ENCODE results near the gene PALD1. TPM values are rescaled to one million over a fixed set of nuclear protein-coding genes. Genes with fewer than 3 reads are reported as not detected.

The PALD1 gene
- total and polyA plus RNA-seq, 9 of the 15 experiments (the other 6 are each of a cell fraction or from before 2014, with no cell fraction given) = 0.03 to 0.29 (median 0.09) TPM; not detected in 2

DNA sequence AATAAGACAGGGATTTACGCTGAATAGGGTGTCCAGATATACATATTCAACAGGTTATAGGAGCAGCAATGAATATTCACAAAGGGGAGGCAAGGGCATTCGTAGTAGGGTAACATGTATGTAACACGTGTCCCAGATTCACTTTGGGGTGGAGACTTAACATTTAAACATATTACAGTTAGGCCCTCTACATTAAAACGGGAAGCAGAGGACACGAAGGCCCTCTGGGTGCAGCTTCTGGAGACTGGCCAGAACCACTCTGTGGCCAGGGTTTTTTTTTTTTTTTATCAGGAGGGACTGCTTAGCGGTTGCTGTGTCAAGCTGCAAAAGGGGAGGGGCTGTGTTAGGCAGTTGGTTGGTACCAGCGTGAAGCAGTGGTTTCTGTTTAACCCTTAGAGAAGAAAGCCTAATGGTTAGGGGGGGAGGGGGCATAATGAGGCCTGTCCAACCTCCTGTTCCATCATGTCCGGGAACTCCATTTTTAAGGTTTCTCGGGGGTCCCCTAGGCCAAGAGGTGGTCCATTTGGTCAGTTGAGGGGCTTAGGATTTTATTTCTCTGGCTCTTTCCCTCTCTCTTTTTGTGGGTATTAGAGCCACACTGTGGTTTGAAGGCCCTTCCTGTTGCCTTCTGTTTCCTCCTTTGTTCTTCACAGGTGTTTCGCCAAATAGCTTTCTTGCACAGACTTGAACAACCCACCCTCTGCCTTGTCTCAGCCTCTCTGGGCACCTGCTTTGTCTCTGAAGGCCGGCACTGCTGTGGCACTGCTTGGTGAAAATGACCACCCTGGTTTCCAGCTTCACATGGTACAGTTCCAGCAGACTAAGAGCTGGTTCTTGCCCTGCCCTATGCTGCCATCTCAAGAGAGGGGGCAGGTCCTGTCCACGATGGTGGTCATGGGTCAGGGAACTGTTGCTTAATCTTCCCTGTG lies 97.6 kb downstream of the PALD1 start (continued):
- TF ChIP-seq, protein P1, sequence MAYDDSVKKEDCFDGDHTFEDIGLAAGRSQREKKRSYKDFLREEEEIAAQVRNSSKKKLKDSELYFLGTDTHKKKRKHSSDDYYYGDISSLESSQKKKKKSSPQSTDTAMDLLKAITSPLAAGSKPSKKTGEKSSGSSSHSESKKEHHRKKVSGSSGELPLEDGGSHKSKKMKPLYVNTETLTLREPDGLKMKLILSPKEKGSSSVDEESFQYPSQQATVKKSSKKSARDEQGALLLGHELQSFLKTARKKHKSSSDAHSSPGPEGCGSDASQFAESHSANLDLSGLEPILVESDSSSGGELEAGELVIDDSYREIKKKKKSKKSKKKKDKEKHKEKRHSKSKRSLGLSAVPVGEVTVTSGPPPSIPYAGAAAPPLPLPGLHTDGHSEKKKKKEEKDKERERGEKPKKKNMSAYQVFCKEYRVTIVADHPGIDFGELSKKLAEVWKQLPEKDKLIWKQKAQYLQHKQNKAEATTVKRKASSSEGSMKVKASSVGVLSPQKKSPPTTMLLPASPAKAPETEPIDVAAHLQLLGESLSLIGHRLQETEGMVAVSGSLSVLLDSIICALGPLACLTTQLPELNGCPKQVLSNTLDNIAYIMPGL (CRISPR knock-in tag; IDR thresholded peaks at IDR 0.05) = 0 out of 2 replicates have a peak, but pooled peaks have one; percentile 26
- TF ChIP-seq, protein P2, sequence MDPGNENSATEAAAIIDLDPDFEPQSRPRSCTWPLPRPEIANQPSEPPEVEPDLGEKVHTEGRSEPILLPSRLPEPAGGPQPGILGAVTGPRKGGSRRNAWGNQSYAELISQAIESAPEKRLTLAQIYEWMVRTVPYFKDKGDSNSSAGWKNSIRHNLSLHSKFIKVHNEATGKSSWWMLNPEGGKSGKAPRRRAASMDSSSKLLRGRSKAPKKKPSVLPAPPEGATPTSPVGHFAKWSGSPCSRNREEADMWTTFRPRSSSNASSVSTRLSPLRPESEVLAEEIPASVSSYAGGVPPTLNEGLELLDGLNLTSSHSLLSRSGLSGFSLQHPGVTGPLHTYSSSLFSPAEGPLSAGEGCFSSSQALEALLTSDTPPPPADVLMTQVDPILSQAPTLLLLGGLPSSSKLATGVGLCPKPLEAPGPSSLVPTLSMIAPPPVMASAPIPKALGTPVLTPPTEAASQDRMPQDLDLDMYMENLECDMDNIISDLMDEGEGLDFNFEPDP (CRISPR knock-in tag; IDR thresholded peaks at IDR 0.05) = no peak
- TF ChIP-seq IFI16 (CRISPR knock-in tag; IDR thresholded peaks at IDR 0.05) = no peak
- no peak for TF ChIP-seq ZFP30 (CRISPR knock-in tag; IDR thresholded peaks at IDR 0.05; ENCODE audit: borderline replicate concordance)
- no peak for TF ChIP-seq NFE2L1 (tag; IDR thresholded peaks at IDR 0.05; ENCODE audit: borderline replicate concordance, low read depth)
- TF ChIP-seq, protein P3, sequence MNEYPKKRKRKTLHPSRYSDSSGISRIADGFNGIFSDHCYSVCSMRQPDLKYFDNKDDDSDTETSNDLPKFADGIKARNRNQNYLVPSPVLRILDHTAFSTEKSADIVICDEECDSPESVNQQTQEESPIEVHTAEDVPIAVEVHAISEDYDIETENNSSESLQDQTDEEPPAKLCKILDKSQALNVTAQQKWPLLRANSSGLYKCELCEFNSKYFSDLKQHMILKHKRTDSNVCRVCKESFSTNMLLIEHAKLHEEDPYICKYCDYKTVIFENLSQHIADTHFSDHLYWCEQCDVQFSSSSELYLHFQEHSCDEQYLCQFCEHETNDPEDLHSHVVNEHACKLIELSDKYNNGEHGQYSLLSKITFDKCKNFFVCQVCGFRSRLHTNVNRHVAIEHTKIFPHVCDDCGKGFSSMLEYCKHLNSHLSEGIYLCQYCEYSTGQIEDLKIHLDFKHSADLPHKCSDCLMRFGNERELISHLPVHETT (CRISPR knock-in tag; conservative IDR thresholded peaks at IDR 0.05 in 1 of 2, IDR thresholded peaks at IDR 0.05 in 1 of 2) = peak in 1 of 2 experiments; percentile 89; a peak in 2 of 4 replicates
- TF ChIP-seq ZNF12 (CRISPR knock-in tag; IDR thresholded peaks at IDR 0.05) = no peak
- TF ChIP-seq ZNF589 (CRISPR knock-in tag; IDR thresholded peaks at IDR 0.05; ENCODE audit: low read depth) = peak; percentile 86
- 0 out of 2 replicates have a peak, but pooled peaks have one; percentile 22 for TF ChIP-seq C11orf30 (IDR thresholded peaks at IDR 0.05; ENCODE audit: low read depth)
- peak; percentile 61 for TF ChIP-seq SMAD1 (IDR thresholded peaks at IDR 0.05; ENCODE audit: low read depth, low read length, partially characterized antibody)
- no peak for TF ChIP-seq TFAM (CRISPR knock-in tag; conservative IDR thresholded peaks at IDR 0.05)
- peak; percentile 27; the same call in 1 of the 2 replicates for TF ChIP-seq GABPA (tag; conservative IDR thresholded peaks at IDR 0.05; ENCODE audit: low read depth)
- TF ChIP-seq POLR2G (IDR thresholded peaks at IDR 0.05; ENCODE audit: low read depth, low read length) = no peak
- no peak for TF ChIP-seq ZNF3 (CRISPR knock-in tag; IDR thresholded peaks at IDR 0.05)
- no peak for TF ChIP-seq LARP7 (IDR thresholded peaks at IDR 0.05)
- TF ChIP-seq, protein P4, sequence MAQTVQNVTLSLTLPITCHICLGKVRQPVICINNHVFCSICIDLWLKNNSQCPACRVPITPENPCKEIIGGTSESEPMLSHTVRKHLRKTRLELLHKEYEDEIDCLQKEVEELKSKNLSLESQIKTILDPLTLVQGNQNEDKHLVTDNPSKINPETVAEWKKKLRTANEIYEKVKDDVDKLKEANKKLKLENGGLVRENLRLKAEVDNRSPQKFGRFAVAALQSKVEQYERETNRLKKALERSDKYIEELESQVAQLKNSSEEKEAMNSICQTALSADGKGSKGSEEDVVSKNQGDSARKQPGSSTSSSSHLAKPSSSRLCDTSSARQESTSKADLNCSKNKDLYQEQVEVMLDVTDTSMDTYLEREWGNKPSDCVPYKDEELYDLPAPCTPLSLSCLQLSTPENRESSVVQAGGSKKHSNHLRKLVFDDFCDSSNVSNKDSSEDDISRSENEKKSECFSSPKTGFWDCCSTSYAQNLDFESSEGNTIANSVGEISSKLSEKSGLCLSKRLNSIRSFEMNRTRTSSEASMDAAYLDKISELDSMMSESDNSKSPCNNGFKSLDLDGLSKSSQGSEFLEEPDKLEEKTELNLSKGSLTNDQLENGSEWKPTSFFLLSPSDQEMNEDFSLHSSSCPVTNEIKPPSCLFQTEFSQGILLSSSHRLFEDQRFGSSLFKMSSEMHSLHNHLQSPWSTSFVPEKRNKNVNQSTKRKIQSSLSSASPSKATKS (CRISPR knock-in tag; IDR thresholded peaks at IDR 0.05) = no peak
- TF ChIP-seq, protein P5, sequence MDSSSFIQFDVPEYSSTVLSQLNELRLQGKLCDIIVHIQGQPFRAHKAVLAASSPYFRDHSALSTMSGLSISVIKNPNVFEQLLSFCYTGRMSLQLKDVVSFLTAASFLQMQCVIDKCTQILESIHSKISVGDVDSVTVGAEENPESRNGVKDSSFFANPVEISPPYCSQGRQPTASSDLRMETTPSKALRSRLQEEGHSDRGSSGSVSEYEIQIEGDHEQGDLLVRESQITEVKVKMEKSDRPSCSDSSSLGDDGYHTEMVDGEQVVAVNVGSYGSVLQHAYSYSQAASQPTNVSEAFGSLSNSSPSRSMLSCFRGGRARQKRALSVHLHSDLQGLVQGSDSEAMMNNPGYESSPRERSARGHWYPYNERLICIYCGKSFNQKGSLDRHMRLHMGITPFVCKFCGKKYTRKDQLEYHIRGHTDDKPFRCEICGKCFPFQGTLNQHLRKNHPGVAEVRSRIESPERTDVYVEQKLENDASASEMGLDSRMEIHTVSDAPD (CRISPR knock-in tag; IDR thresholded peaks at IDR 0.05) = no peak
- TF ChIP-seq ZNF384 (IDR thresholded peaks at IDR 0.05; ENCODE audit: low read depth, low read length) = peak; percentile 100
